Endothelial cell of umbilical vein (primary cell): ENCODE results near the gene RRAS. TPM values are rescaled to one million over a fixed set of nuclear protein-coding genes. Genes with fewer than 3 reads are reported as not detected.

Experiments used
- BruUV-seq: library from RNA; stranded (reverse); fragments of 400-500 nt; replicated peaks from 2 replicates; lab custom pipeline; 2021; lab: Mats Ljungman, UMichigan
- CTCF ChIA-PET: fragments of 300-600, 350-600 bp; sonication (Branson Sonifier 250); formaldehyde crosslinking; loops from one replicate; lab custom pipeline; 2021; ENCODE audit warnings: antibody characterized with exemption, inconsistent platforms; lab: Charles Lee
- POLR2A ChIA-PET: fragments of 300-600, 350-600 bp; sonication (Branson Sonifier 250); formaldehyde crosslinking; loops from one replicate; lab custom pipeline; 2021; ENCODE audit warnings: antibody characterized with exemption, inconsistent platforms; lab: Charles Lee
- DNase-seq: peaks from one replicate; pipeline ENCODE4 v3.0.0-alpha.2; 2011; ENCODE audit warnings: low read depth, low spot score
- FAIRE-seq: peaks from 2 replicates; lab custom pipeline; 2011; peaks lifted over from hg19 to GRCh38; lab: Jason Lieb, UNC
- H2AFZ ChIP-seq: 2 replicates; pipeline ENCODE4 v1.6.0; 2012; ENCODE audit warnings: low read depth, low read length, control low read depth, inconsistent platforms
- H3K27ac ChIP-seq: 2 replicates; pipeline ENCODE4 v1.5.1; 2011; ENCODE audit warnings: low read depth, mild to moderate bottlenecking, control low read depth, low read length, moderate library complexity; ENCODE audit not compliant: insufficient read depth
- H3K27me3 ChIP-seq, 2 experiments: 2 replicates each; pipeline versions ENCODE4 v1.6.0 to v1.6.1; 2011; ENCODE audit warnings: low read length in 2 of 2, mixed read lengths in 1 of 2; ENCODE audit not compliant: control insufficient read depth in 2 of 2, insufficient read depth in 2 of 2
- H3K36me3 ChIP-seq, 2 experiments: 2 replicates in 1 of 2; 3 replicates in 1 of 2; pipeline ENCODE4 v1.5.1; 2011; ENCODE audit warnings: low read length in 2 of 2, mild to moderate bottlenecking in 1 of 2, moderate library complexity in 1 of 2; ENCODE audit not compliant: control insufficient read depth in 2 of 2, insufficient read depth in 2 of 2; ENCODE audit errors: extremely low read depth in 1 of 2
- H3K4me1 ChIP-seq: 3 replicates; pipeline ENCODE4 v1.5.1; 2011; ENCODE audit warnings: mild to moderate bottlenecking, low read length; ENCODE audit not compliant: control insufficient read depth, insufficient read depth; ENCODE audit errors: extremely low read depth
- H3K4me2 ChIP-seq: 2 replicates; pipeline ENCODE4 v1.6.1; 2011; ENCODE audit warnings: low read length, control low read depth, mixed read lengths; ENCODE audit not compliant: insufficient read depth
- H3K4me3 ChIP-seq, 3 experiments: fragments of 200-600 bp in 1 of 3; sonication (generic), shearing (Covaris generic) in 1 of 3; replicated peaks in 1 of 3; 2 replicates each; pipeline ENCODE4 v1.5.1; 2011 to 2016; ENCODE audit warnings: control low read depth in 3 of 3, low read length in 3 of 3, mild to moderate bottlenecking in 2 of 3, inconsistent platforms in 1 of 3, low read depth in 1 of 3, moderate library complexity in 1 of 3; ENCODE audit not compliant: insufficient read depth in 1 of 3
- H3K79me2 ChIP-seq: 2 replicates; pipeline ENCODE4 v1.6.0; 2012; ENCODE audit warnings: low read length, inconsistent platforms; ENCODE audit not compliant: control insufficient read depth, insufficient read depth
- H3K9ac ChIP-seq: replicated peaks from 2 replicates; pipeline ENCODE3; 2011; ENCODE audit warnings: low read length, control low read depth; ENCODE audit not compliant: insufficient read depth; ENCODE audit errors: extremely low read depth
- H3K9me1 ChIP-seq: replicated peaks from 3 replicates; pipeline ENCODE4 v1.6.0; 2011; ENCODE audit warnings: mild to moderate bottlenecking, low read length; ENCODE audit not compliant: control insufficient read depth, insufficient read depth; ENCODE audit errors: extremely low read depth
- H3K9me3 ChIP-seq: replicated peaks from 2 replicates; pipeline ENCODE4 v1.5.1; 2012; ENCODE audit warnings: low read length, inconsistent platforms; ENCODE audit not compliant: control insufficient read depth, insufficient read depth
- H4K20me1 ChIP-seq: replicated peaks from 2 replicates; pipeline ENCODE3; 2011; ENCODE audit warnings: mild to moderate bottlenecking, low read length; ENCODE audit not compliant: control insufficient read depth, insufficient read depth; ENCODE audit errors: extremely low read depth
- FOS ChIP-seq: IDR thresholded peaks from 2 replicates; pipeline ENCODE4 v1.6.1; 2011; ENCODE audit warnings: mild to moderate bottlenecking, low read length, moderate library complexity, borderline replicate concordance; ENCODE audit not compliant: insufficient read depth
- GATA2 ChIP-seq: IDR thresholded peaks from 2 replicates; pipeline ENCODE4 v1.7.0; 2011; ENCODE audit warnings: low read depth, mild to moderate bottlenecking, moderate library complexity, mixed read lengths, low read length; ENCODE audit not compliant: insufficient read length, insufficient read depth
- JUN ChIP-seq: IDR thresholded peaks from 2 replicates; pipeline ENCODE4 v1.6.1; 2011; ENCODE audit warnings: borderline replicate concordance, low read depth; ENCODE audit not compliant: insufficient read length, insufficient read depth
- POLR2A ChIP-seq: IDR thresholded peaks from 2 replicates; pipeline ENCODE4 v1.6.1; 2012; ENCODE audit warnings: low read depth, mild to moderate bottlenecking, control low read depth, low read length
- POLR2AphosphoS5 ChIP-seq: IDR thresholded peaks from 2 replicates; pipeline ENCODE4 v1.6.1; 2012; ENCODE audit warnings: low read depth, mild to moderate bottlenecking, control low read depth, low read length, moderate library complexity; ENCODE audit not compliant: insufficient read depth
- dilution Hi-C: fragments of 300-500 bp; cut with MboI; formaldehyde crosslinking; loops from one replicate; pipeline ENCODE4 v1.15.0; 2019; ENCODE audit warnings: low sequenced_read_pairs; ENCODE audit not compliant: extremely low pct_ligation_motif_present
- intact Hi-C: fragments of 100-400 bp; cut with micrococcal nuclease; formaldehyde crosslinking; loops from one replicate; pipeline ENCODE4 v1.10.0; 2022
- polyA plus RNA-seq, 4 experiments: library from polyadenylated mRNA; depleted of rRNA in 3 of 4; stranded (reverse) in 3 of 4; unstranded in 1 of 4; fragments of >200 nt; gene quantifications; 2 replicates each; pipeline versions ENCODE4 v1.2.1 to v1.2.3, GENCODE V29; 2011 to 2012; ENCODE audit warnings: missing spikeins in 1 of 4
- total RNA-seq: library from RNA; stranded (reverse); gene quantifications from 2 replicates; pipeline ENCODE4 v1.2.3, GENCODE V29; 2021
- TF ChIP-seq, protein P1 (sequence below): IDR thresholded peaks from 2 replicates; pipeline ENCODE4 v1.6.1; 2011; ENCODE audit not compliant: insufficient read depth, insufficient read length
- TF ChIP-seq, protein P2 (sequence below), 2 donors: IDR thresholded peaks; 1 replicate in 1 of 2; 2 replicates in 1 of 2; pipeline ENCODE4 v1.5.1; 2011; ENCODE audit warnings: low read length in 2 of 2, mild to moderate bottlenecking in 2 of 2, moderate library complexity in 2 of 2, control low read depth in 1 of 2, inconsistent platforms in 1 of 2, low read depth in 1 of 2; ENCODE audit not compliant: insufficient read depth in 1 of 2; ENCODE audit errors: extremely low read depth in 1 of 2

RRAS gene
- total and polyA plus RNA-seq, 2 donors (not counting 3 experiments of a cell fraction or from before 2014, with no cell fraction given): 89.5 to 250 TPM

DNA sequence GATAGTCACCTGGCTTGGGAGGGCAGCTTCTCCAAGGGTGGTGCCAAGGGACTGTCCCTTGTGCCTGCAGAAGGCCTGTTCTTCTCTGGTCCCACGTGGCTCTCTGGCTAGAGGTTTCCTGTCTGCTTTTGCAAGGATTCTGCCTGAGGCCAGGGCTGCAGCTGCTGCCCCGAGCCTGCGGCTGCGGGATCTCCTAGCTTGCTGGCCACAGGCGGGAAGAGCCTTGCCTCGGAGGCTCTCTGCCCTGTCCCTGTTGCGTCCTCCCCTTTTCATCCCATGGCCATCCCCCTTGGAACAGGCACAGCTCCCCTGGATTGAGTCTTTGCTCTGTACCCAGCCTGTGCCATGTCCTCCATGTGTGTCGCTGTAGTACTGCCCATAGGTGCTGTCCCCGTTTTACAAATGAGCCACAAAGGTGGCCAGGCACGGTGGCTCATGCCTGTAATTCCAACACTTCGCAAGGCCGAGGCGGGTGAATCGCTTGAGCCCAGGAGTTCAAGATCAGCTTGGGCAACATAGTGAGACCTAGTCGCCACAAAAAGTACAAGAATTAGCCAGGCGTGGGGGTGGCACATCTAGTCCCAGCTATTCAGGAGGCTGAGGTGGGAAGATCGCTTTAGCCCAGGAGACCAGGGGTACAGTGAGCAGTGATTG lies 16.6 kb upstream of the RRAS start:
- Histone ChIP-seq H3K9me3 (no peaks in the 10 kb centered on the region), H2AFZ (no peak overlapping the region), H3K79me2 (no peaks in the 10 kb centered on the region), H3K36me3 (peaks cover 22 to 67% of the 10 kb centered on the region in 2 experiments), H3K4me3 (no peak overlapping the region), H3K27me3 (no peaks in the 10 kb centered on the region), H3K9me1 (no peaks in the 10 kb centered on the region), H4K20me1 (no peaks in the 10 kb centered on the region), H3K27ac (no peak overlapping the region), H3K9ac (no peak overlapping the region), H3K4me1 (no peaks in the 10 kb centered on the region), H3K4me2 (no peak overlapping the region)
- CTCF ChIA-PET: interaction anchor here (1.3 to 1.6 kb wide), 2 partner anchors 8 to 15 kb away, joined by 3 to 6 read pairs; no protein-coding TSS in a partner anchor
- no peak for FAIRE-seq
- no peak for TF ChIP-seq FOS
- TF ChIP-seq GATA2: no peak
- no peak for TF ChIP-seq POLR2AphosphoS5
- TF ChIP-seq JUN: no peak
- TF ChIP-seq, protein P1, sequence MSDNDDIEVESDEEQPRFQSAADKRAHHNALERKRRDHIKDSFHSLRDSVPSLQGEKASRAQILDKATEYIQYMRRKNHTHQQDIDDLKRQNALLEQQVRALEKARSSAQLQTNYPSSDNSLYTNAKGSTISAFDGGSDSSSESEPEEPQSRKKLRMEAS: no peak
- TF ChIP-seq POLR2A: no peak
- TF ChIP-seq, protein P2, sequence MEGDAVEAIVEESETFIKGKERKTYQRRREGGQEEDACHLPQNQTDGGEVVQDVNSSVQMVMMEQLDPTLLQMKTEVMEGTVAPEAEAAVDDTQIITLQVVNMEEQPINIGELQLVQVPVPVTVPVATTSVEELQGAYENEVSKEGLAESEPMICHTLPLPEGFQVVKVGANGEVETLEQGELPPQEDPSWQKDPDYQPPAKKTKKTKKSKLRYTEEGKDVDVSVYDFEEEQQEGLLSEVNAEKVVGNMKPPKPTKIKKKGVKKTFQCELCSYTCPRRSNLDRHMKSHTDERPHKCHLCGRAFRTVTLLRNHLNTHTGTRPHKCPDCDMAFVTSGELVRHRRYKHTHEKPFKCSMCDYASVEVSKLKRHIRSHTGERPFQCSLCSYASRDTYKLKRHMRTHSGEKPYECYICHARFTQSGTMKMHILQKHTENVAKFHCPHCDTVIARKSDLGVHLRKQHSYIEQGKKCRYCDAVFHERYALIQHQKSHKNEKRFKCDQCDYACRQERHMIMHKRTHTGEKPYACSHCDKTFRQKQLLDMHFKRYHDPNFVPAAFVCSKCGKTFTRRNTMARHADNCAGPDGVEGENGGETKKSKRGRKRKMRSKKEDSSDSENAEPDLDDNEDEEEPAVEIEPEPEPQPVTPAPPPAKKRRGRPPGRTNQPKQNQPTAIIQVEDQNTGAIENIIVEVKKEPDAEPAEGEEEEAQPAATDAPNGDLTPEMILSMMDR (IDR thresholded peaks at IDR 0.05; ENCODE audit: extremely low read depth in 1 of 2, insufficient read depth in 1 of 2, low read depth in 1 of 2, low read length in 2 of 2): no peak
- BruUV-seq: no TSS peak
- POLR2A ChIA-PET: interaction anchor here (0.6 kb wide), 1 partner anchor 23 kb away, joined by 6 read pairs; no protein-coding TSS in a partner anchor
- dilution Hi-C loops: no loop called here
- DNase-seq: no peak
- intact Hi-C loops: no loop called here
